ENCODE data around the gene RFX5. TPM values are rescaled to one million over a fixed set of nuclear protein-coding genes. Genes with fewer than 3 reads are reported as not detected.

Gene RFX5
- polyA plus RNA-seq, 1 donor (not counting 4 experiments of a cell fraction or from before 2014, with no cell fraction given): 55.4 TPM

DNA sequence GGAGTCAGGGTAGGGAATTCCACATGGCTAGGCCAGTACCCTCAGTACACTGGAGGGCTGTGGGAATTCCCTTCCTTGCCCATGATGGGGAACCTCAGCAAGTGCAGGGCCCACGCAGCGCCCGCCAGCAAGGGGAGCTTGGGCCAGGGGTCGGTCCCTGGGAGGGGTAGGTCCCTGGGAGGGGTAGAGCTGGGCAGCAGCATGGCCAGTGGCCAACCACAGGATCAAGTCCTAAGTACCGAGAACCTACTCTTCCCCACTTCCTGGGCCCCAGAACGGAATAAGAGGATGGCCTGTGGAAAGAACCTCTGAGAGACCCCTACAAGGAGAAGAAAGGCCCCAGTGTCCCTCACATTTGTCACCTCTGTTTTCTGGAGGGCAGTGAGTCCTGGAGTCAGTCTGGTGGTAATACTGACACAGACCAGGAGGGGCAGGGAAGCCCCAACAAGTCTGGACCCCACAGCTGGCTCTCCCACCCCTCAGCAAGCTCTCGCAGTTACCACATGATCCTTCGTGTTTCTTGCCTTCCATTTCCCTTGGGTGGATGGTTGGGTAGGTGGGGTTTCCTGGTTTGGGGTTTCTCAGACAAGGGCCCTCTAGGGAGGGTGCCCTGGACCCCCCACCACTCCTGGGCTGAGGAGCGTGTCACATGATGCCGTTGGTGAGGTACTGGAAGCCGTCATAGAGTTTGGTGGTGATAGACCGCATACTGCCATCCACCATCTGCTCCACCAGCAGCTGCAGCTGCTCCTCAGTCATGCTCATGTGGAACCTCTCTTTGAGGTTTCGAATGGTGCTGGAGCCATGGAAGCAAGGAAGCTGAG lies 54.6 kb downstream of the RFX5 start:
- Histone ChIP-seq H3K36me3 (ENCODE audit: control insufficient read depth in 2 of 2, extremely low read depth in 1 of 2, insufficient read depth in 2 of 2, low read length in 2 of 2) (peaks cover 27 to 41% of the 10 kb centered on the region in 2 experiments), H2AFZ (ENCODE audit: control insufficient read depth, low read length) (no peak overlapping the region), H3K9ac (ENCODE audit: control insufficient read depth, extremely low read depth, insufficient read depth, low read length) (no peak overlapping the region), H3K4me2 (ENCODE audit: control insufficient read depth, extremely low read depth, insufficient read depth, low read depth, low read length) (no peak overlapping the region), H3K4me3 (ENCODE audit: control insufficient read depth in 2 of 3, extremely low read depth in 1 of 3, insufficient read depth in 2 of 3, low read depth in 1 of 3, low read length in 3 of 3) (no peak overlapping the region), H3K9me1 (ENCODE audit: control insufficient read depth, extremely low read depth, insufficient read depth, low read length) (no peaks in the 10 kb centered on the region), H3K9me3 (ENCODE audit: control insufficient read depth, low read depth, low read length) (no peaks in the 10 kb centered on the region), H3K4me1 (ENCODE audit: control insufficient read depth, extremely low read depth, insufficient read depth, low read length) (no peaks in the 10 kb centered on the region), H3K27me3 (ENCODE audit: control insufficient read depth, extremely low read depth, insufficient read depth, low read length) (no peaks in the 10 kb centered on the region), H3K79me2 (ENCODE audit: control insufficient read depth, insufficient read depth, low read length) (peaks cover 5% of the 10 kb centered on the region), H4K20me1 (ENCODE audit: control insufficient read depth, extremely low read depth, insufficient read depth, low read length) (no peaks in the 10 kb centered on the region), H3K27ac (ENCODE audit: control insufficient read depth, insufficient read depth, low read length) (no peak overlapping the region)
- DNase-seq (ENCODE audit: low read depth, low spot score) (no peak), FAIRE-seq (no peak)
- TF ChIP-seq, protein P1, sequence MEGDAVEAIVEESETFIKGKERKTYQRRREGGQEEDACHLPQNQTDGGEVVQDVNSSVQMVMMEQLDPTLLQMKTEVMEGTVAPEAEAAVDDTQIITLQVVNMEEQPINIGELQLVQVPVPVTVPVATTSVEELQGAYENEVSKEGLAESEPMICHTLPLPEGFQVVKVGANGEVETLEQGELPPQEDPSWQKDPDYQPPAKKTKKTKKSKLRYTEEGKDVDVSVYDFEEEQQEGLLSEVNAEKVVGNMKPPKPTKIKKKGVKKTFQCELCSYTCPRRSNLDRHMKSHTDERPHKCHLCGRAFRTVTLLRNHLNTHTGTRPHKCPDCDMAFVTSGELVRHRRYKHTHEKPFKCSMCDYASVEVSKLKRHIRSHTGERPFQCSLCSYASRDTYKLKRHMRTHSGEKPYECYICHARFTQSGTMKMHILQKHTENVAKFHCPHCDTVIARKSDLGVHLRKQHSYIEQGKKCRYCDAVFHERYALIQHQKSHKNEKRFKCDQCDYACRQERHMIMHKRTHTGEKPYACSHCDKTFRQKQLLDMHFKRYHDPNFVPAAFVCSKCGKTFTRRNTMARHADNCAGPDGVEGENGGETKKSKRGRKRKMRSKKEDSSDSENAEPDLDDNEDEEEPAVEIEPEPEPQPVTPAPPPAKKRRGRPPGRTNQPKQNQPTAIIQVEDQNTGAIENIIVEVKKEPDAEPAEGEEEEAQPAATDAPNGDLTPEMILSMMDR (optimal IDR thresholded peaks at IDR 0.05 in 1 of 3, IDR thresholded peaks at IDR 0.05 in 1 of 3, conservative IDR thresholded peaks at IDR 0.05 in 1 of 3; ENCODE audit: extremely low read depth in 1 of 3, insufficient read depth in 2 of 3, low read length in 3 of 3): no peak
- TF ChIP-seq EZH2 (IDR thresholded peaks at IDR 0.05; ENCODE audit: low read length): no peak
- dilution Hi-C loops (cut with MboI; ENCODE audit: extremely low pct_ligation_motif_present, low sequenced_read_pairs): no loop called here

DNA sequence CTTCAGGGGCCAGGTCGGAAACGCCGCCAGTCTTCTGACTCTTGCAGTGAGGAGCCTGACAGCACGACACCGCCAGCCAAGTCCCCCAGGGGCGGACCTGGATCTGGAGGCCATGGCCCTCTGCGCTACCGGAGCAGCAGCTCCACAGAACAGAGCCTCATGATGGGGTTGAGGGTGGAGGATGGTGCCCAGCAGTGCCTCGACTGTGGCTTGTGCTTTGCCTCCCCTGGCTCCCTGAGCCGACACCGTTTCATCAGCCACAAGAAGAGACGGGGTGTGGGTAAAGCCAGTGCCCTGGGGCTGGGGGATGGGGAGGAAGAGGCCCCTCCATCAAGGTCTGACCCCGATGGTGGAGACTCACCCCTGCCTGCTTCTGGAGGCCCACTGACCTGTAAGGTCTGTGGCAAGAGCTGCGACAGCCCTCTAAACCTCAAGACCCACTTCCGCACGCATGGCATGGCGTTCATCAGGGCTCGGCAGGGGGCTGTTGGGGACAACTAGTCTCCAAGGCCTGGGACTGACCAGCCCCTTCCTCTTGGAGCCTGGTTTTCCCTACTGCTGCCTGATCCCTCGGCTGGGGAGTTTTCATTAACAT lies 56.2 kb downstream of the RFX5 start:
- H2AFZ ChIP-seq (ENCODE audit: control insufficient read depth, low read length): no peak overlapping the region
- FAIRE-seq: no peak
- H3K36me3 ChIP-seq (ENCODE audit: control insufficient read depth in 2 of 2, extremely low read depth in 1 of 2, insufficient read depth in 2 of 2, low read length in 2 of 2): peaks cover 27 to 54% of the 10 kb centered on the region in 2 experiments
- DNase-seq (ENCODE audit: low read depth, low spot score): no peak
- H3K79me2 ChIP-seq (ENCODE audit: control insufficient read depth, insufficient read depth, low read length): peaks cover 8% of the 10 kb centered on the region
- dilution Hi-C loops (cut with MboI; ENCODE audit: extremely low pct_ligation_motif_present, low sequenced_read_pairs): no loop called here
- H3K27ac ChIP-seq (ENCODE audit: control insufficient read depth, insufficient read depth, low read length): no peak overlapping the region
- H4K20me1 ChIP-seq (ENCODE audit: control insufficient read depth, extremely low read depth, insufficient read depth, low read length): no peaks in the 10 kb centered on the region
- no peak overlapping the region for H3K9ac ChIP-seq (ENCODE audit: control insufficient read depth, extremely low read depth, insufficient read depth, low read length)
- H3K4me2 ChIP-seq (ENCODE audit: control insufficient read depth, extremely low read depth, insufficient read depth, low read depth, low read length): no peak overlapping the region
- no peaks in the 10 kb centered on the region for H3K9me3 ChIP-seq (ENCODE audit: control insufficient read depth, low read depth, low read length)
- no peaks in the 10 kb centered on the region for H3K27me3 ChIP-seq (ENCODE audit: control insufficient read depth, extremely low read depth, insufficient read depth, low read length)
- no peaks in the 10 kb centered on the region for H3K4me1 ChIP-seq (ENCODE audit: control insufficient read depth, extremely low read depth, insufficient read depth, low read length)
- H3K4me3 ChIP-seq (ENCODE audit: control insufficient read depth in 2 of 3, extremely low read depth in 1 of 3, insufficient read depth in 2 of 3, low read depth in 1 of 3, low read length in 3 of 3): no peak overlapping the region
- TF ChIP-seq EZH2 (IDR thresholded peaks at IDR 0.05; ENCODE audit: low read length): no peak
- H3K9me1 ChIP-seq (ENCODE audit: control insufficient read depth, extremely low read depth, insufficient read depth, low read length): no peaks in the 10 kb centered on the region

Small RNA genes lying within 50 kb of the gene (small RNA-seq; reads per million reads assigned to genes)
- 0 reads per million in 3 experiments for gene RN7SL444P (ENCODE audit: insufficient read length in 3 of 3, low read depth in 3 of 3, low replicate concordance in 1 of 3)

Other genes starting within 250 kb of the RFX5 start
- gene SEMA6C, start 200.6 kb downstream of the RFX5 start, polyA plus RNA-seq: 0.43 to 1.9 TPM (median 0.93 TPM) in 3 replicates
- gene TNFAIP8L2, start 190.6 kb downstream of the RFX5 start, polyA plus RNA-seq: not detected in 3 replicates
- 3.6 to 5.6 TPM (median 4.4 TPM) in 3 replicates for gene LYSMD1, start 181.3 kb downstream of the RFX5 start, polyA plus RNA-seq
- 11.0 to 34.4 TPM (median 26.2 TPM) in 3 replicates for gene SCNM1, start 181.1 kb downstream of the RFX5 start, polyA plus RNA-seq
- gene TMOD4, start 171.3 kb downstream of the RFX5 start, polyA plus RNA-seq: 0.18 to 0.42 TPM (median 0.34 TPM) in 3 replicates
- 41.6 to 69.9 TPM (median 47.5 TPM) in 3 replicates for gene VPS72, start 157.1 kb downstream of the RFX5 start, polyA plus RNA-seq
- 98.6 to 148 TPM (median 124 TPM) in 3 replicates for gene PIP5K1A, start 148.7 kb downstream of the RFX5 start, polyA plus RNA-seq
- gene PSMD4, start 92.5 kb downstream of the RFX5 start, polyA plus RNA-seq: 195 to 223 TPM (median 219 TPM) in 3 replicates
- gene ZNF687, start 65.0 kb downstream of the RFX5 start, polyA plus RNA-seq: 7.3 to 11.4 TPM (median 10.9 TPM) in 3 replicates
- 40.9 to 61.0 TPM (median 58.1 TPM) in 3 replicates for gene PI4KB, start 19.8 kb downstream of the RFX5 start, polyA plus RNA-seq
- 3.0 to 3.9 TPM (median 3.1 TPM) in 3 replicates for gene SELENBP1, start 25.5 kb upstream of the RFX5 start, polyA plus RNA-seq
- 340 to 379 TPM (median 354 TPM) in 3 replicates for gene PSMB4, start 52.3 kb upstream of the RFX5 start, polyA plus RNA-seq
- gene POGZ, start 112.2 kb upstream of the RFX5 start, polyA plus RNA-seq: 24.9 to 29.9 TPM (median 28.8 TPM) in 3 replicates
- gene CGN, start 164.1 kb upstream of the RFX5 start, polyA plus RNA-seq: 2.0 to 4.1 TPM (median 2.9 TPM) in 3 replicates
- 70.0 to 82.3 TPM (median 80.1 TPM) in 3 replicates for gene TUFT1, start 193.1 kb upstream of the RFX5 start, polyA plus RNA-seq

Measured in keratinocyte (primary cell).